GM21619 (cell line): Measurements from ENCODE around the gene CCDC24.

Experiments
- ATAC-seq: cut with Tn5 transposase; IDR thresholded peaks from one replicate; pipeline ENCODE4 v1.9.1; 2021; ENCODE audit not compliant: unreplicated experiment

Gene CCDC24

GRCh38 chr1:43962324-43962723 is 29.1 kb upstream of the CCDC24 start:
- no peak for ATAC-seq

- no peak for ATAC-seq
Observed at GRCh38 chr1:43963006-43963405, 28.4 kb upstream of the CCDC24 start.

- no peak for ATAC-seq
Observed at GRCh38 chr1:43963890-43964289, 27.5 kb upstream of the CCDC24 start.

GRCh38 chr1:43965316-43965715 is 26.1 kb upstream of the CCDC24 start:
- ATAC-seq = no peak

GRCh38 chr1:43968348-43968948 is 23.0 kb upstream of the CCDC24 start:
- ATAC-seq = no peak

GRCh38 chr1:43969416-43969745 is 22.0 kb upstream of the CCDC24 start:
- ATAC-seq = no peak

GRCh38 chr1:43969746-43970466 is 21.5 kb upstream of the CCDC24 start, which contains the start of gene DPH2:
TSS of gene DPH2 (plus strand) at chr1:43970010. CDS start at chr1:43970176, 166 bp downstream.
- ATAC-seq = peak; percentile 81

- ATAC-seq = no peak
Observed at GRCh38 chr1:43970502-43970901, 20.9 kb upstream of the CCDC24 start.

GRCh38 chr1:43970911-43971310 is 20.5 kb upstream of the CCDC24 start:
- no peak for ATAC-seq

- ATAC-seq = no peak
Observed at GRCh38 chr1:43971336-43971980, 19.9 kb upstream of the CCDC24 start.

GRCh38 chr1:43973981-43974442 is 17.4 kb upstream of the CCDC24 start:
- no peak for ATAC-seq

- peak; percentile 67 for ATAC-seq
Observed at GRCh38 chr1:43974443-43975248, 16.8 kb upstream of the CCDC24 start, which contains the start of gene ATP6V0B. TSS of gene ATP6V0B (plus strand) at chr1:43974960. CDS start at chr1:43975041, 81 bp downstream.

- peak; percentile 1 for ATAC-seq
Observed at GRCh38 chr1:43975249-43975961, 16.0 kb upstream of the CCDC24 start.

GRCh38 chr1:43976045-43976444 is 15.4 kb upstream of the CCDC24 start:
- no peak for ATAC-seq

- ATAC-seq = no peak
Observed at GRCh38 chr1:43976890-43977289, 14.5 kb upstream of the CCDC24 start.

- no peak for ATAC-seq
Observed at GRCh38 chr1:43977376-43978263, 13.8 kb upstream of the CCDC24 start.

GRCh38 chr1:43978264-43978550 is 13.2 kb upstream of the CCDC24 start:
- ATAC-seq = no peak

GRCh38 chr1:43978551-43979260 is 12.7 kb upstream of the CCDC24 start, which contains the start of gene B4GALT2:
TSS of gene B4GALT2 (plus strand) at chr1:43979210. CDS start at chr1:43981161, 1,951 bp downstream.
- ATAC-seq = no peak

GRCh38 chr1:43979261-43979527 is 12.2 kb upstream of the CCDC24 start:
- ATAC-seq = no peak
